Esophagus muscularis mucosa (tissue), 4 donors: Measurements from ENCODE around the gene GRIN3B.

Source experiments
- EP300 ChIP-seq: sonication (generic); formaldehyde crosslinking; IDR thresholded peaks from one replicate; pipeline ENCODE4 v1.6.1; 2017; ENCODE audit warnings: antibody characterized with exemption
- POLR2A ChIP-seq: fragments of 450-650 bp; IDR thresholded peaks from one replicate; pipeline ENCODE4 v1.6.1; 2017; ENCODE audit warnings: antibody characterized with exemption, moderate library complexity, mild to moderate bottlenecking, low read depth
- POLR2AphosphoS5 ChIP-seq, 2 donors: sonication (generic); formaldehyde crosslinking; IDR thresholded peaks; one replicate each; pipeline ENCODE4 v1.6.1; 2017; ENCODE audit warnings: antibody characterized with exemption in 2 of 2
- TF ChIP-seq, protein P1 (sequence below), 3 experiments: fragments of 200-600 bp in 2 of 3; fragments of 450-650 bp in 1 of 3; sonication (generic) in 2 of 3; IDR thresholded peaks; one replicate each; pipeline ENCODE4 v1.5.1; 2017 to 2019; ENCODE audit warnings: antibody characterized with exemption in 3 of 3, mild to moderate bottlenecking in 2 of 3, moderate library complexity in 1 of 3

DNA sequence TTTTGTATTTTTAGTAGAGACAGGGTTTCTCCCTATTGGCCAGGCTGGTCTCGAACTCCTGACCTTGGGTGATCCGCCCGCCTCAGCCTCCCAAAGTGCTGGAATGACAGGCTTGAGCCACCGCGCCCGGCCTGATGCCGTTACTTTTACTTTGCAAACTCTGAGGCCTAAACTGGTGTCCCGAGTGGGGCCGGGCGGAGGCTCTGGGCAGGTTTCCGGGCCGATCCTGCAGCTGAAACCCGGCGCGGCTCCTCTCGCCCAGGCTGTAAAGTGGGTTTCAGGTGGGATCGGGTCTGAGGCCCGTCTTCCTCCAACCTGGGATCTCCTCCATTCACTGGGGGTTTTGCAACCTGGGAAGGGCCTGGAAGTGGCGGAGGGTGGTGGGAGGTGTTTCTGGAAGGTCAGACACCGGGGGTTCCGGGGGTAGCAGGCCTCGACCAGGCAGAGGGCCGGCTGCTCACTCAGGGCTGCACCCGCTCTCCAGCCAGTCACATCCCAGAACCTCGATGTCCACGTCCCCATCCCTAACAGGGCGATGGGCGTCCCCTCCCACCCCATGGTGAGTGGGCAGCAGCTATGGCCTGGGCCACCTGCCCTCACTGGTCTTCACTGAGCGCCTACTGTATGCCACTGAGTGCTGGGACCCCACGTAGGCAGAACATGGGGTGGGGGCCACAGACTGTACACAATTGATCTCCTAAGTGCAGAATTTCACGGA is 37.4 kb upstream of the GRIN3B start:
- no peak for TF ChIP-seq POLR2A
- TF ChIP-seq, protein P1, sequence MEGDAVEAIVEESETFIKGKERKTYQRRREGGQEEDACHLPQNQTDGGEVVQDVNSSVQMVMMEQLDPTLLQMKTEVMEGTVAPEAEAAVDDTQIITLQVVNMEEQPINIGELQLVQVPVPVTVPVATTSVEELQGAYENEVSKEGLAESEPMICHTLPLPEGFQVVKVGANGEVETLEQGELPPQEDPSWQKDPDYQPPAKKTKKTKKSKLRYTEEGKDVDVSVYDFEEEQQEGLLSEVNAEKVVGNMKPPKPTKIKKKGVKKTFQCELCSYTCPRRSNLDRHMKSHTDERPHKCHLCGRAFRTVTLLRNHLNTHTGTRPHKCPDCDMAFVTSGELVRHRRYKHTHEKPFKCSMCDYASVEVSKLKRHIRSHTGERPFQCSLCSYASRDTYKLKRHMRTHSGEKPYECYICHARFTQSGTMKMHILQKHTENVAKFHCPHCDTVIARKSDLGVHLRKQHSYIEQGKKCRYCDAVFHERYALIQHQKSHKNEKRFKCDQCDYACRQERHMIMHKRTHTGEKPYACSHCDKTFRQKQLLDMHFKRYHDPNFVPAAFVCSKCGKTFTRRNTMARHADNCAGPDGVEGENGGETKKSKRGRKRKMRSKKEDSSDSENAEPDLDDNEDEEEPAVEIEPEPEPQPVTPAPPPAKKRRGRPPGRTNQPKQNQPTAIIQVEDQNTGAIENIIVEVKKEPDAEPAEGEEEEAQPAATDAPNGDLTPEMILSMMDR (IDR thresholded peaks at IDR 0.05) = no peak
- no peak for TF ChIP-seq POLR2AphosphoS5 (IDR thresholded peaks at IDR 0.05)
- TF ChIP-seq EP300 = no peak
